ENCODE measurements around the gene RRP1B.
A peak's percentile ranks its signal among the peaks of the same experiment; 100 is the strongest.
"Not testable (repeated sequence)": the region's sequence is repeated elsewhere in the genome, so short reads cannot be mapped to it uniquely, and the experiment has no call there.

The RRP1B gene

DNA sequence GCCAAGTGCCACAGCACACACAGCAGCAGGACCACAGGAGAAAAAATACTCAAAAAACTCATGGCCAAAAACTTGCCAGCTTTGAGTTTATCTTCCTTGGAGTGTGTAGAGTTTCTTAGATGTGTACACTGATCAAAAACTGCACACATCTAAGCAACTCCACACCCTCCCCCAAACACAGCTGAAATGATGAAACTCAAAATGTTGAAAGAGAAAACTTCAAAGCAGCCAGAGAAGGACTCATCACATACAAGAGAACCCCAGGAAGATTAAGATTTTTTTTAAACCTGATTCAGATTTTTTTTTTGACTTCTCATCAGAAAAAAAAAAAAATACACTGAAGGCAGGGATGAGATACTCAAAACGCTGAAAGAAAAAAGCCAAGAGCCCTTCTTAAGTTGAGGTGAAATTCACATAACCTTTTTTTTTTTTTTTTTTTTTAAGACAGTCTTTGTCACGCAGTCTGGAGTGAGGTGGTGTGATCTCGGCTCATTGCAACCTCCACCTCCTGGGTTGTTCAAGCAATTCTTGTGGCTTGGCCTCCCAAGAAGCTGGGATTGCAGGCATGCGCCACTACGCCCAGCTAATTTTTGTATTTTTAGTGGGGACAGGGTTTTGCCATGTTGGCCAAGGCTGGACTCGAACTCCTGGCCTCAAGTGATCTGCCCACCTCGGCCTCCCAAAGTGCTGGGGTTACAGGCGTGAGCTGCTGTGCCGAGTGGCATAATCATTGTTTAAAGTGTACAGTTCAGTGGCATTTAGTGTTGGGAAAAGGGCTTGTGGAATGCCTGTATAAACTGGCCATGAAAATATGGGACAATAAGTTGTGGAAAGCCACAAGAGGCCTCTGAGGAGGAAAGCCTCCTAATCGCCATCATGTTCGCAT is 38.6 kb downstream of the RRP1B start:
- DNase-seq (ENCODE audit: low spot score) (no peak), FAIRE-seq (no peak)

DNA sequence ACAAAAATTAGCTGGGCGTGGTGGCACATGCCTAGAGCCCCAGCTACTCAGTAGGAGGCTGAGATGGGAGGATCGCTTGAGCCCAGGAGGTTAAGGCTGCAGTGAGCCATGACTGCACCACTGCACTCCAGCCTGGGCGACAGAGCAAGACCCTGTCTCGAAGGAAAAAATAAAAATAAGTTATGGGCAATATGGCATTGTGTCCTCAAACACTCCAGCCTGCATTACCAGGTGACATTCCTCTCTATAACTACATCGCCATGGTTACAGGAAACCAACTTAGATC is 40.1 kb downstream of the RRP1B start:
- not testable (repeated sequence) for DNase-seq (ENCODE audit: low spot score); FAIRE-seq

DNA sequence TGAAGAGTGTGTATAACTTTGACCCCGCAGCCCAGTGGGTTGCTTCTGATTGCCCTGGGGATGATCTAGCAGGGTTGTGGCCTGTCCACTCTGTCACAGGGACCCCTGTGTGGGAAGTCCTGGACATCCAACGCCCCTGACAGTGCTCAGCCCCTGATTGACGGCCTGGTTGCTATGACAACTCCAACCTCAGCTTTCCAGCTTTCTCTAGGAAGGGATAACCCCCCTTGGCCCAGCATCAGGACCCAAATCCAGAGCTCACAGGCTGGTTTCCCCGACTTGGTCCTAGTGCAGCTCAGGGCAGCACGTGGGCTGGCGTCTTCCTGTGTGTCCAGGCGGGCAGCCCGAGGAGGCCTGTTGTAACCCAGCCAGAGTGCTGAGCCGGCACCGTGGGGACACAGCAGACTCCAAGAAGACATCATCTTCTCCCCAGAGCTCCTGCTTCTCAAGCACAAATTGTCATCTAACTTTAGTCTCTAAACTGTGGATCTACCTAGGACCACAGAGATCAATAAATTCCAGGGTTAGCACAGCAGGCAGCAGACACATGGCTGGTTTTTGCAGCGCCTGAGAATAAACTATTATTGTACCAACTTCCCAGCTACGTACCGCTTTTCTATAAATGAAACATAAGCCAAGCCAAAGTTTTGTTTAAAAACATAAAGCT is 40.7 kb downstream of the RRP1B start:
- FAIRE-seq (no peak), DNase-seq (ENCODE audit: low spot score) (no peak)

- no peak for FAIRE-seq
Observed at GRCh38 chr21:43701936-43702784, 42.8 kb downstream of the RRP1B start.

DNA sequence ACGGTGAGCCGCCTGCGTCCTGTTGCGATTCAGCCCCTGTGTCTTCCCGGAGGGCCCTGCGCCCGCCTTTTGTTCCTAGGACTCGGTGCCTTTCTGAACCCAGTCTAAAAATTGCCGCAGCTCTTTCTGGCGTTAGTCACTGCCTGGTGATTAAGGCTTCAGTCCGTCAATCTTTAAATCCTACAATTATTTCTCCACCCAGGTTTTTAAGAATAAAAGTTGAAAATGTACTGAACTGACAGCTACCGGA is 43.4 kb downstream of the RRP1B start:
- DNase-seq (ENCODE audit: low spot score) (no peak), FAIRE-seq (no peak)

More at GRCh38 chr21:43701936-43702784, 42.8 kb downstream of the RRP1B start:
- DNase-seq (ENCODE audit: low spot score) = no peak

GRCh38 chr21:43703035-43703880 is 43.9 kb downstream of the RRP1B start:
- FAIRE-seq = no peak
- DNase-seq (ENCODE audit: low spot score) = no peak

DNA sequence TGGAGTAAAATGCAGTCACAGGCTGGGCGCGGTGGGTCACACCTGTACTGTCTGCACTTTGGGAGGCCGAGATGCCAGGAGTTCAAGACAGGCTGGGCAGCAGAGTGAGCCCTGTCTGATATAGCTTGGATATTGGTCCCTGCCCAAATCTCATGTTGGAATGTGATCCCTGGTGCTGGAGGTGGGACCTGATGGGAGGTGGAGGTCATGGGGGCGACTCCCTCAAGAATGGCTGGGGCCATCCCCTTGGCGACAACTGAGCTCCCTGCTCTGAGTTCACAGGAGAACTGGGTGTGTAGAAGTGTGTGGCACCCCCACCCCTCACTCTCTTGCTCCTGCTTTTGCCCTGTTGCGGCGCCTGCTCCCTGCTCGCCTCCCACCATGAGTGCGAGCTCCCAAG is 48.1 kb downstream of the RRP1B start:
- FAIRE-seq (no peak), DNase-seq (ENCODE audit: low spot score) (no peak)

DNA sequence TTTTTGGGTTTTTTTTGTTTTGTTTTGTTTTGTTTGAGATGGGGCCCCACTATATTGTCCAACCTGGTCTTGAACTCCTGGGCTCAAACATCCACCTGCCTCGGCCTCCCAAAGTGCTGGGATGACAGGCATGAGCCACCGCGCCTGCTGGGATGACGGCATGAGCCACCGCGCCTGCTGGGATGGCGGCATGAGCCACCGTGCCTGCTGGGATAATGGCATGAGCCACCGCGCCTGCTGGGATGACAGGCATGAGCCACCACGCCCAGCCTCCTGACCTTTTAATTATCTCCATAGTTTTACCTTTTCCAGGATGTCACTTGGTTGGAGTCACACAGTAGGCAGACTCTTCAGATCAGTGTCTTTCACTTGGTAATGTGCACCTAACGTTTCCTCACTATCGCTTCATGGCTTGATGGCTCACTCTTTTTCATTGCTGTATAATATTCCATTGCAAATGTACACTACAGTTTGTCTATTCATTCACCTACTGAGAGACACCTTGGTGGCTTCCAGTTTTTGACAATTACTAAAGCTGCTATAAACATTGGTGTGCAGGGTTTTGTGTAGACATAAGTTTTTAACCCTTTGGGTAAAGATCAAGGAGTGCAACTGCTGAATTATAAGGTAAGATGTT is 49.5 kb downstream of the RRP1B start:
- DNase-seq (ENCODE audit: low spot score) (no peak), FAIRE-seq (no peak)

DNA sequence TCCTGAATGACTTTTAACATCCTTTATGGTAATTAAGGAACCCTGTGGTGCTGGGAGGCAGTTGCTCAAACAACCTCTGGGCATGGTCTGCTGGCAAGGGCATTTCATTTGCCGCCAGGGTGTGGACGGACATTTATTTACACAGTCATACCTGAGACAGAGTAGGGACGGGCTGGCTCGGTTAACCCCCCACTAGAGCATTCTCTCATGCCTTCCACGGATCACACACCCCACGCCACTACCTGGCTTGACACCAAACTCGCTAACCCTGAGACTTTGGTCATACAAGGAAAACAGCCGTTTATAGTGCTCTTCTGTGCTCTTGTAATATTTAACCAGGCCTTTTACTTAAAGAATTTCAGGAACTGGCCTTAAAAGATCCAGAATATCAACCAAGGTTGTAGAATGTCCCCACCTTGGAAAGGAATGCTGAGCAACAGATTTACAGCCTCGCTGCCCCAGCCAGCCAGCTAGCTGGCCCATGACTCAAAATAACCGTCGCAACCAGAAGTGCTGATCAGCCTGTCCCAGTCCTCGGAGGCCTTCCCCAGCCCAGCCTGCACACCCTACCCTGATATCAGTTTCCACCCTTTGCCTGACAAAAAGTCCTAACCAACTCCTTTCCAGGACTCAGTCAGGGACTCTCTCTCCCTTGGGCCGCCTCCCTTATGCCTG is 53.0 kb downstream of the RRP1B start:
- FAIRE-seq (peak; percentile 97), DNase-seq (ENCODE audit: low spot score) (peak; percentile 97)

DNA sequence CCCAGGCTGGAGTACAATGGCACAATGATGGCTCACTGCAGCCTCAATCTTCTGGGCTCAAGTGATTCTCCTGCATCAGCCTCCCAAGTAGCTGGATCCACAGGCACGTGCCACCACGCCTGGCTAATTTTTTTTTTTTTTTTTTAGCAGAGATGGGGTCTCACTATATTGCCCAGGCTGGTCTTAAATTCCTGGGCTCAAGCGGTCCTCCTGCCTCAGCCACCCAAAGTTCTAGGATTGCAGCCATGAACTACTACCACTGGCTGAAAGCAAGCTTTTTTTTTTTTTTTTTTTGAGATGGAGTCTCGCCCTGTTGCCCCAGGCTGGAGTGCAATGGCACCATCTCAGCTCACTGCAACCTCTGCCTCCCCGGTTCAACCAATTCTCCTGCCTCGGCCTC is 53.8 kb downstream of the RRP1B start:
- FAIRE-seq; DNase-seq (ENCODE audit: low spot score): not testable (repeated sequence)

- FAIRE-seq = no peak
- DNase-seq (ENCODE audit: low spot score) = peak; percentile 64
Observed at GRCh38 chr21:43716376-43717165, 57.2 kb downstream of the RRP1B start.

- no peak for FAIRE-seq
- no peak for DNase-seq (ENCODE audit: low spot score)
Observed at GRCh38 chr21:43717166-43717853, 58.0 kb downstream of the RRP1B start.

- DNase-seq (ENCODE audit: low spot score) = no peak
- no peak for FAIRE-seq
Observed at GRCh38 chr21:43717967-43718871, 58.9 kb downstream of the RRP1B start.

- no peak for FAIRE-seq
- peak; percentile 66 for DNase-seq (ENCODE audit: low spot score)
Observed at GRCh38 chr21:43718872-43719747, 59.8 kb downstream of the RRP1B start, which contains the start of gene PDXK. TSS of gene PDXK (plus strand) at chr21:43719129. CDS start at chr21:43719295, 166 bp downstream.

DNA sequence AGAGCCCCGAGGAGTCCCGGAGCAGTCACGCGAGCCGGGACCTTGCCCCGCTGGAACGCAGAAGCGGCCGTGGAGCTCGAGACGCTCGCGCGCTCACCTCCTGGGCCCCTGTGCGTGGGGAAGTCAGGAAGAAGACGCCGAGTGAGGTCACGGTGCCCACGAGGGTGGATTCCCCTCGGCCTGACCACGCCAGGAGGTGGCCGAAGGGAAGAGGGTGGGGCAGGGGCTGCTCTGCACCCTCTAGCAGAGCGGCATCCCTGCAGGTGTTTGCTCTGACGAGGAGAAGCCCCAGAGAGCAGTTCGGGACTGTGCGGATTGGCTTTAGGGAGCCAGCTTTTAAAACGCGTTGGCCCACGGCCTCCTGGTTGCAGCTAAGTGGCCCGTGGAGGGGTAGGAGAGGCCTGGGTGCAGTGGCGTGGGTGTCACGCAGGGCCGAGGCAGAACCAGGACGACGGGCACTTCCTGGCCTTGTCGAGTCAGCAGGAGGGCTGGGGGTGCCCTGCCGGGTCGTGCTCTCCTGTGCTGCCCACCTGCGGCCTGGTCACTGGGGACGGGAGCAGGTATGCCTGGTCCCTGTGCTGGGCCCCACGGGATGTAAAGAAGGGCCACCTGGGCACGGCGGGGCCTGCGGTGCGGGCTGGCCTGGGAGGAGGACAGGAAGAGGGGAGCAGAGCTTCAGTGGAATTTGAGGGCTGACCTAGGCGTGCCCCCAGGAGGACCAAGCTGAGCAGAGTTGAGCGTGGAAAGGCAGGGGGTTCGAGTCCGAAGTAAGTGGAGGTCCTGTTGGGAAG is 60.6 kb downstream of the RRP1B start:
- FAIRE-seq (no peak), DNase-seq (ENCODE audit: low spot score) (no peak)

All from RCC 7860 (cell line).